Measurements from ENCODE around the gene TENM4. TPM values are rescaled to one million over a fixed set of nuclear protein-coding genes. Genes with fewer than 3 reads are reported as not detected.

TENM4 gene
- total and polyA plus RNA-seq, 2 of the 8 experiments (the other 6 are each of a cell fraction or from before 2014, with no cell fraction given), result 3.5 to 7.2 TPM

GRCh38 chr11:79406376-79406775 lies 34.5 kb downstream of the TENM4 start:
- H4K8ac ChIP-seq (ENCODE audit: extremely low read depth, insufficient read depth, low read length), result no peak overlapping the region
- no peaks in the 10 kb centered on the region for H3K4me1 ChIP-seq (replicated peaks in 1 of 4; ENCODE audit: control insufficient read depth in 3 of 4, insufficient read depth in 4 of 4, low read length in 3 of 4)
- H2BK20ac ChIP-seq (ENCODE audit: low read length), result no peak overlapping the region
- H3K23ac ChIP-seq (ENCODE audit: insufficient read length), result no peak overlapping the region
- no peak overlapping the region for H2BK120ac ChIP-seq (replicated peaks; ENCODE audit: low read depth, low read length)
- no peaks in the 10 kb centered on the region for H3K27me3 ChIP-seq (replicated peaks in 1 of 4; ENCODE audit: control insufficient read depth in 3 of 4, extremely low read depth in 1 of 4, insufficient read depth in 3 of 4, low read length in 3 of 4)
- H2BK15ac ChIP-seq (ENCODE audit: low read length), result no peak overlapping the region
- FAIRE-seq, result no peak
- 83% methylated on average over 5 of the region's 5 CpGs; no CpG with 5 or more reads in 1 of the 2 experiments for WGBS, 2 experiments (ENCODE audit: extremely low coverage in 1 of 2, insufficient coverage in 1 of 2, insufficient read length in 1 of 2, insufficient replicate concordance in 2 of 2, low coverage in 1 of 2, low lambda C conversion rate in 2 of 2, missing lambda C conversion rate in 1 of 2)
- no peak overlapping the region for H3K56ac ChIP-seq (replicated peaks; ENCODE audit: insufficient read length, low read depth, low read length)
- H3K18ac ChIP-seq (ENCODE audit: extremely low read depth, low read length), result no peak overlapping the region
- DNase-seq (ENCODE audit: low read depth in 1 of 2, low spot score in 2 of 2), result no peak
- no peaks in the 10 kb centered on the region for H3K79me2 ChIP-seq (ENCODE audit: control insufficient read depth in 1 of 2, insufficient read depth in 2 of 2, low read length in 2 of 2)
- no peak overlapping the region for H3K4me3 ChIP-seq (ENCODE audit: extremely low read depth in 1 of 4, insufficient read depth in 2 of 4, low read depth in 3 of 4, low read length in 4 of 4)
- no peak overlapping the region for H3K9ac ChIP-seq (replicated peaks in 1 of 4; ENCODE audit: extremely low read depth in 1 of 4, low read depth in 3 of 4, low read length in 3 of 4)
- H2BK5ac ChIP-seq (ENCODE audit: low read depth, low read length), result no peak overlapping the region
- H3K36me3 ChIP-seq (ENCODE audit: control insufficient read depth in 2 of 4, insufficient read depth in 4 of 4, low read length in 3 of 4), result no peaks in the 10 kb centered on the region
- no peak overlapping the region for H2AK5ac ChIP-seq (ENCODE audit: low read depth, low read length)
- ChIA-PET POLR2A (ENCODE audit: partially characterized antibody) (no interaction called here), CTCF (ENCODE audit: partially characterized antibody) (no interaction called here)
- H3K14ac ChIP-seq (ENCODE audit: insufficient read length), result no peak overlapping the region
- no peak overlapping the region for H3K27ac ChIP-seq (ENCODE audit: low read depth, low read length)
- H4K91ac ChIP-seq (replicated peaks; ENCODE audit: insufficient read length, low read length), result no peak overlapping the region
- no peak overlapping the region for H2BK12ac ChIP-seq (ENCODE audit: low read depth, low read length)
- no peak overlapping the region for H3K4ac ChIP-seq (replicated peaks; ENCODE audit: insufficient read length, low read depth, low read length)
- no peak overlapping the region for H4K5ac ChIP-seq (ENCODE audit: insufficient read length, low read depth, low read length)
- H4K20me1 ChIP-seq (replicated peaks in 1 of 2; ENCODE audit: control insufficient read depth in 1 of 2, insufficient read depth in 2 of 2, low read length in 2 of 2), result peaks cover 2 to 4% of the 10 kb centered on the region in 2 experiments
- TF ChIP-seq FOSL1 (IDR thresholded peaks at IDR 0.05; ENCODE audit: insufficient read depth, low read depth, low read length) (no peak), EGR1 (IDR thresholded peaks at IDR 0.05; ENCODE audit: borderline replicate concordance, low read depth, low read length) (no peak), RAD21 (IDR thresholded peaks at IDR 0.05 in 1 of 2, conservative IDR thresholded peaks at IDR 0.05 in 1 of 2; ENCODE audit: low read depth in 2 of 2, low read length in 2 of 2) (no peak), TBP (IDR thresholded peaks at IDR 0.05; ENCODE audit: low read depth, low read length) (no peak), JUN (IDR thresholded peaks at IDR 0.05; ENCODE audit: low read depth, low read length) (no peak), ASH2L (IDR thresholded peaks at IDR 0.05; ENCODE audit: low read length) (no peak), GABPA (IDR thresholded peaks at IDR 0.05; ENCODE audit: borderline replicate concordance, insufficient read depth, low read length) (no peak), SIN3A (conservative IDR thresholded peaks at IDR 0.05 in 1 of 2, IDR thresholded peaks at IDR 0.05 in 1 of 2; ENCODE audit: low read depth in 1 of 2, low read length in 2 of 2) (no peak)
- H2AFZ ChIP-seq (ENCODE audit: low read length), result no peak overlapping the region
- no peak overlapping the region for H3K4me2 ChIP-seq (ENCODE audit: insufficient read depth in 1 of 2, low read depth in 2 of 2, low read length in 2 of 2)
- no peaks in the 10 kb centered on the region; the same call in 1 of the 2 replicates for H3K79me1 ChIP-seq (ENCODE audit: low read depth, low read length)
- no peaks in the 10 kb centered on the region for H3K9me3 ChIP-seq (ENCODE audit: insufficient read depth in 2 of 2, low read depth in 1 of 2, low read length in 1 of 2)
- H3K23me2 ChIP-seq (ENCODE audit: low read depth, low read length), result no peaks in the 10 kb centered on the region
